HEK293T (cell line): ENCODE data around the gene CDH13.

Experiments
- CTCF ChIA-PET: fragments of 350-600 bp; formaldehyde crosslinking; extraction: SDS; loops from one replicate; lab custom pipeline; 2021; ENCODE audit warnings: antibody characterized with exemption, inconsistent platforms; lab: Yijun Ruan, JAX
- POLR2A ChIA-PET: fragments of 350-600 bp; formaldehyde crosslinking; extraction: SDS; loops from one replicate; lab custom pipeline; 2020; ENCODE audit warnings: antibody characterized with exemption, inconsistent platforms; lab: Yijun Ruan, JAX
- DNase-seq: peaks from one replicate; pipeline ENCODE4 v3.0.0; 2012; ENCODE audit warnings: mixed read lengths; ENCODE audit errors: extremely low spot score
- ARNT ChIP-seq: fragments of 450-650 bp; IDR thresholded peaks from 2 replicates; pipeline ENCODE4 v1.6.1; 2017; ENCODE audit warnings: mild to moderate bottlenecking
- BHLHE40 ChIP-seq: fragments of 450-650 bp; IDR thresholded peaks from 2 replicates; pipeline ENCODE4 v1.6.1; 2016; ENCODE audit warnings: mild to moderate bottlenecking, moderate library complexity, borderline replicate concordance
- CTBP1 ChIP-seq: fragments of 450-650 bp; IDR thresholded peaks from 2 replicates; pipeline ENCODE4 v1.6.1; 2016; ENCODE audit warnings: borderline replicate concordance
- ELF4 ChIP-seq: fragments of 450-650 bp; IDR thresholded peaks from 2 replicates; pipeline ENCODE4 v1.6.1; 2017; ENCODE audit warnings: antibody characterized with exemption
- FOXA1 ChIP-seq: fragments of 450-650 bp; IDR thresholded peaks from 2 replicates; pipeline ENCODE4 v1.6.1; 2016; ENCODE audit warnings: mild to moderate bottlenecking
- FOXK2 ChIP-seq: fragments of 450-650 bp; IDR thresholded peaks from 2 replicates; pipeline ENCODE4 v1.6.1; 2016; ENCODE audit warnings: mild to moderate bottlenecking
- FOXM1 ChIP-seq: fragments of 450-650 bp; IDR thresholded peaks from 2 replicates; pipeline ENCODE4 v1.6.1; 2017; ENCODE audit warnings: mild to moderate bottlenecking, borderline replicate concordance
- HDGF ChIP-seq: fragments of 450-650 bp; IDR thresholded peaks from 2 replicates; pipeline ENCODE4 v1.6.1; 2017; ENCODE audit warnings: antibody characterized with exemption, borderline replicate concordance
- L3MBTL2 ChIP-seq: fragments of 450-650 bp; conservative IDR thresholded peaks from 2 replicates; pipeline ENCODE4 v1.6.1; 2016; ENCODE audit warnings: mild to moderate bottlenecking
- LEF1 ChIP-seq: fragments of 450-650 bp; IDR thresholded peaks from 2 replicates; pipeline ENCODE4 v1.6.1; 2017; ENCODE audit warnings: mild to moderate bottlenecking, borderline replicate concordance
- NFRKB ChIP-seq: fragments of 450-650 bp; IDR thresholded peaks from 2 replicates; pipeline ENCODE4 v1.6.1; 2016; ENCODE audit warnings: mild to moderate bottlenecking, moderate library complexity
- PKNOX1 ChIP-seq: fragments of 450-650 bp; IDR thresholded peaks from 2 replicates; pipeline ENCODE4 v1.6.1; 2016
- SP1 ChIP-seq: fragments of 450-650 bp; IDR thresholded peaks from 2 replicates; pipeline ENCODE4 v1.6.1; 2017
- SUZ12 ChIP-seq: fragments of 450-650 bp; IDR thresholded peaks from 2 replicates; pipeline ENCODE4 v1.6.1; 2016; ENCODE audit warnings: mild to moderate bottlenecking
- TARDBP ChIP-seq: fragments of 450-650 bp; IDR thresholded peaks from 2 replicates; pipeline ENCODE4 v1.6.1; 2016
- ZNF384 ChIP-seq: fragments of 450-650 bp; IDR thresholded peaks from 2 replicates; pipeline ENCODE4 v1.6.1; 2016

The CDH13 gene

GRCh38 chr16:83568345-83568744, 941.6 kb downstream of the CDH13 start:
- ChIA-PET POLR2A (no interaction called here), CTCF (no interaction called here)
- no peak for DNase-seq

GRCh38 chr16:83574388-83574787, 947.6 kb downstream of the CDH13 start:
- POLR2A ChIA-PET: no interaction called here
- no peak for DNase-seq
- CTCF ChIA-PET: no interaction called here
- no peak for TF ChIP-seq ARNT
- TF ChIP-seq SUZ12: no peak
- TF ChIP-seq LEF1: no peak
- TF ChIP-seq SP1: no peak
- no peak for TF ChIP-seq NFRKB
- no peak for TF ChIP-seq TARDBP
- no peak for TF ChIP-seq HDGF
- no peak for TF ChIP-seq FOXM1
- no peak for TF ChIP-seq CTBP1
- TF ChIP-seq ELF4: no peak
- TF ChIP-seq FOXA1: no peak
- TF ChIP-seq L3MBTL2: no peak
- TF ChIP-seq ZNF384: no peak
- no peak for TF ChIP-seq FOXK2

More at GRCh38 chr16:83568345-83568744, 941.6 kb downstream of the CDH13 start:
- TF ChIP-seq PKNOX1 (no peak), SP1 (no peak), ARNT (no peak), HDGF (no peak), CTBP1 (no peak), ZNF384 (no peak), LEF1 (no peak)

DNA sequence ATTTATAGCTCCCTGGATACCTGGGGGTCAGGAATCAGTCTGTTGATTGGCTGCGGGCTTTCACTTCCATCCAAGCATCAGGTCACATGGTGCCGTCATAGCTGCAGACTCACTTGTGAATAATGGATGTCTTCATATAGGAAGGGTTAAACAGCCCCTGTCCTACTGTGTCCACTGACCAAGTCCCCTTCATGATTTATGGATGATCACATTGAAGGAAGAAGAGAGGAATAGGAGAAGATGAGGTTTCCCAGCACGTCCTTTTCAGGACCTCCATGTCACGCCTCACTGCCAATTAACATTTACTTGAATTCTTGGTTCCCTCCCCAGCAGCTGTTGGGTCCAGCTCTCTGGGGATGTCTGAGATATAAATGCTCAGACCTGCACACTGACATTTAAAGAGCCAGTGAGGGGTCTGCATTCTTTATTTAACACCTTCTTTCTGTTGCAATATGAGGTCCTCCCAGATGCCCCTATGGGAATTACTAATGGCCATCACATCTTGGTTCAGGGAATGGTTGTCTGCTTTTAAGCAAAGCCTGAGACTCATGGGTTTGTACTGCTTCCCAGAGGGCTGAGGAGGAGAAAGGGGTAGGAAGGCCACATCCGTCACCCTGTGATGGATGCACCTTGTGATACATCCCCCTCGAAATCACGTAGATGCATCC, 950.4 kb downstream of the CDH13 start:
- POLR2A ChIA-PET: no interaction called here
- CTCF ChIA-PET: no interaction called here
- no peak for TF ChIP-seq L3MBTL2
- TF ChIP-seq TARDBP: no peak
- TF ChIP-seq NFRKB: no peak
- TF ChIP-seq LEF1: no peak
- no peak for TF ChIP-seq FOXK2
- TF ChIP-seq BHLHE40: no peak
- TF ChIP-seq ZNF384: no peak
- no peak for TF ChIP-seq ARNT
- TF ChIP-seq FOXM1: no peak
- TF ChIP-seq PKNOX1: no peak
- TF ChIP-seq SP1: no peak
- no peak for TF ChIP-seq SUZ12
- TF ChIP-seq CTBP1: no peak
- TF ChIP-seq FOXA1: no peak
- no peak for TF ChIP-seq HDGF
- TF ChIP-seq ELF4: no peak
- no peak for DNase-seq

- POLR2A ChIA-PET: no interaction called here
These were observed 951.4 kb downstream of the CDH13 start for GRCh38 chr16:83578171-83578570.

GRCh38 chr16:83579027-83579426, 952.3 kb downstream of the CDH13 start:
- TF ChIP-seq CTBP1 (no peak), ZNF384 (no peak), SP1 (no peak), FOXA1 (no peak), ELF4 (no peak), SUZ12 (no peak), L3MBTL2 (no peak)
- POLR2A ChIA-PET: no interaction called here
- CTCF ChIA-PET: no interaction called here
- DNase-seq: no peak

More at GRCh38 chr16:83578171-83578570, 951.4 kb downstream of the CDH13 start:
- CTCF ChIA-PET: no interaction called here
- no peak for DNase-seq
- TF ChIP-seq SP1 (no peak), FOXK2 (no peak), ELF4 (no peak), PKNOX1 (no peak), HDGF (no peak), NFRKB (no peak), LEF1 (no peak), ARNT (no peak), FOXM1 (no peak), BHLHE40 (no peak), L3MBTL2 (no peak), SUZ12 (no peak), TARDBP (no peak), CTBP1 (no peak), FOXA1 (no peak), ZNF384 (no peak)

DNA sequence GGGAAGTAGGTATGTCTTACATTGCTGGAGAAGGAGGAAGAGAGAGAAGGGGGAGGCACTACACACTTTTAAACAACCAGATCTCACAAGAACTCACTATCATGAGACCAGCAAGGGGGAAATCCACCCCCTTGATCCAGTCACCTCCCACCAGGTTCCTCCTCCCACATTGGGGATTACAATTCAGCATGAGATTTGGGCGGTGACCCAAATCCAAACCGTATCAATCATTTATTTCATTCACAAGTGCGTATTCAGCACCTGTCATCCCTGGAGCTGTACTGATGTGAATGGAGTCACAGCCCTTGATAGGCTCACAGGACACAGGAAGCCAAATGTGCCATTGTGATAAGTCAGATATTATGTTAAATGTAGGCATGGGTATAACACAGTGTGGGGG, 952.7 kb downstream of the CDH13 start:
- CTCF ChIA-PET: no interaction called here
- DNase-seq: no peak
- TF ChIP-seq FOXM1 (no peak), HDGF (no peak), L3MBTL2 (no peak), ARNT (no peak), SUZ12 (no peak), ZNF384 (no peak)
- POLR2A ChIA-PET: no interaction called here
